Stimulated activated CD4-positive, alpha-beta T cell treated with anti-CD3 and anti-CD28 coated beads, Interleukin-12 subunit alpha, Interleukin-12 subunit beta, amount 100 ng/mL, for 48 hours (primary cell): ENCODE results near the gene MYRF.
A peak's percentile ranks its signal among the peaks of the same experiment; 100 is the strongest.

Source experiments
- DNase-seq, 3 donors: peaks; one replicate each; pipeline ENCODE4 v3.0.0-alpha.2; 2020; ENCODE audit warnings: low read depth in 2 of 3, low spot score in 1 of 3

Gene MYRF

GRCh38 chr11:61718621-61719302 lies 33.7 kb upstream of the MYRF start:
- DNase-seq, result no peak

GRCh38 chr11:61719978-61720377 lies 32.5 kb upstream of the MYRF start:
- DNase-seq, result no peak

- no peak for DNase-seq
Measured at GRCh38 chr11:61720597-61720996, 31.8 kb upstream of the MYRF start.

- no peak for DNase-seq
Measured at GRCh38 chr11:61724437-61724836, 28.0 kb upstream of the MYRF start.

- DNase-seq, result no peak
Measured at GRCh38 chr11:61725781-61726231, 26.6 kb upstream of the MYRF start.

- no peak for DNase-seq
Measured at GRCh38 chr11:61726775-61727174, 25.7 kb upstream of the MYRF start.

- DNase-seq, result no peak
Measured at GRCh38 chr11:61727401-61727811, 25.0 kb upstream of the MYRF start.

- no peak for DNase-seq
Measured at GRCh38 chr11:61728066-61728939, 24.1 kb upstream of the MYRF start.

- no peak for DNase-seq
Measured at GRCh38 chr11:61728940-61729219, 23.6 kb upstream of the MYRF start.

- DNase-seq, result no peak
Measured at GRCh38 chr11:61730240-61730994, 22.0 kb upstream of the MYRF start.

GRCh38 chr11:61731211-61731951 lies 21.1 kb upstream of the MYRF start:
- DNase-seq, result no peak

GRCh38 chr11:61731952-61732675 lies 20.3 kb upstream of the MYRF start:
- no peak for DNase-seq

GRCh38 chr11:61732705-61733104 lies 19.7 kb upstream of the MYRF start:
- no peak for DNase-seq

- DNase-seq, result peak; percentile 72 to 82 (median 76)
Measured at GRCh38 chr11:61733120-61733978, 19.1 kb upstream of the MYRF start.

GRCh38 chr11:61734767-61735166 lies 17.7 kb upstream of the MYRF start:
- no peak for DNase-seq

GRCh38 chr11:61735391-61735790 lies 17.0 kb upstream of the MYRF start:
- DNase-seq, result no peak

- DNase-seq, result no peak
Measured at GRCh38 chr11:61736310-61736709, 16.1 kb upstream of the MYRF start.

- no peak for DNase-seq
Measured at GRCh38 chr11:61737131-61737530, 15.3 kb upstream of the MYRF start.

GRCh38 chr11:61737636-61738386 lies 14.6 kb upstream of the MYRF start:
- no peak for DNase-seq
